IPS-20b (cell line): ENCODE results near the gene FAM107B.
A peak's percentile ranks its signal among the peaks of the same experiment; 100 is the strongest.

Source experiments
- H3K27ac ChIP-seq: one replicate; pipeline ENCODE4 v1.5.1; 2013; ENCODE audit warnings: low read length
- H3K27me3 ChIP-seq: 2 replicates; pipeline ENCODE4 v1.6.1; 2013; ENCODE audit warnings: mild to moderate bottlenecking, low read length, inconsistent platforms; ENCODE audit not compliant: insufficient read depth
- H3K36me3 ChIP-seq: 2 replicates; pipeline ENCODE4 v1.6.1; 2013; ENCODE audit warnings: low read depth, mild to moderate bottlenecking, inconsistent platforms, low read length, moderate library complexity; ENCODE audit not compliant: insufficient read depth
- H3K4me1 ChIP-seq: 2 replicates; pipeline ENCODE4 v1.6.1; 2013; ENCODE audit warnings: mild to moderate bottlenecking, control low read depth, inconsistent platforms, low read length, moderate library complexity; ENCODE audit not compliant: insufficient read depth
- H3K4me3 ChIP-seq: 2 replicates; pipeline ENCODE4 v1.5.1; 2013; ENCODE audit warnings: mild to moderate bottlenecking, low read length, inconsistent platforms
- H3K9ac ChIP-seq: 2 replicates; pipeline ENCODE4 v1.6.1; 2013; ENCODE audit warnings: low read depth, mild to moderate bottlenecking, inconsistent platforms, low read length, moderate library complexity
- H3K9me3 ChIP-seq: 2 replicates; pipeline ENCODE4 v1.6.1; 2013; ENCODE audit warnings: mild to moderate bottlenecking, low read depth, low read length, inconsistent platforms; ENCODE audit not compliant: insufficient read depth

FAM107B gene

DNA sequence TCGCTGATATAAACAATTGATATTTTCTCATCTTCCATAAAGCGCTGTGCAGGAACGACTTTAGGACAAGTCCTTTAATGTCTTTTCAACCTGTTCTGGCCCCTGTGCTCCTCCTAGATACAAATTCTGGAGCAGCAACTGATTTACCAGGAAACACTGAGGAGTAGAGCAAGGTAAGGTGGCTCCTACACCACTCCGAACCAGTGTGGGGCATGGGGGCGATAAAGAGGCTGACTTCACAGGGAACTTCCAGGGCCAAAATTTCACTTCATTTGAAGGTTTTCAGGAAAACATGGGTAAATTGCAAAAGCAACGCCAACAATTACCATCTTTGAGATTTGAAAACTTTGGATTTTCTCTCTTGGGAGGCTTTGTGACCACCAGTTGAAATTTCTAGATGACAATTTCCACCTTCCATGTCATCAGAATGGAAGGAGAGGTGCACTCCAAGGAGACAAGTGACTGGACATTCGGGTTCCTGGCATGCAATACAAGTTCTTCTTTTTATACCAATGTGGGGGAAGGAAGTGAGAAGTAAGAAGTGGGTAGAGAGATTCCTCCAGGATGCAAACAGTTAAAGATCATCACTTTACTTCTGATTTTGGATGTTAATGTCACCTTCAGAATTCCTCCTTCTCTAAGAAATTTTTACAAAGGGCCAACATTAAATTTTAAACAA is 118.5 kb downstream of the FAM107B start:
- Histone ChIP-seq H3K36me3 (no peaks in the 10 kb centered on the region), H3K9ac (no peak overlapping the region), H3K4me3 (no peak overlapping the region), H3K4me1 (peaks cover 28% of the 10 kb centered on the region), H3K27me3 (no peaks in the 10 kb centered on the region), H3K9me3 (no peaks in the 10 kb centered on the region), H3K27ac (no peak overlapping the region)

GRCh38 chr10:14654821-14655382 is 119.8 kb downstream of the FAM107B start:
- Histone ChIP-seq H3K9ac (no peak overlapping the region), H3K27ac (no peak overlapping the region), H3K27me3 (no peaks in the 10 kb centered on the region), H3K9me3 (no peaks in the 10 kb centered on the region), H3K4me3 (no peak overlapping the region), H3K36me3 (no peaks in the 10 kb centered on the region), H3K4me1 (peaks cover 28% of the 10 kb centered on the region)

GRCh38 chr10:14653271-14654161 is 121.2 kb downstream of the FAM107B start:
- H3K36me3 ChIP-seq: no peaks in the 10 kb centered on the region
- peaks cover 35% of the 10 kb centered on the region for H3K4me1 ChIP-seq
- H3K4me3 ChIP-seq: no peak overlapping the region
- no peaks in the 10 kb centered on the region for H3K9me3 ChIP-seq
- H3K27ac ChIP-seq: no peak overlapping the region
- H3K9ac ChIP-seq: no peak overlapping the region
- no peaks in the 10 kb centered on the region for H3K27me3 ChIP-seq

GRCh38 chr10:14652816-14653215 is 121.9 kb downstream of the FAM107B start:
- no peaks in the 10 kb centered on the region for H3K27me3 ChIP-seq
- no peak overlapping the region for H3K4me3 ChIP-seq
- H3K4me1 ChIP-seq: peaks cover 41% of the 10 kb centered on the region
- no peak overlapping the region for H3K9ac ChIP-seq
- no peak overlapping the region for H3K27ac ChIP-seq
- no peaks in the 10 kb centered on the region for H3K9me3 ChIP-seq
- no peaks in the 10 kb centered on the region for H3K36me3 ChIP-seq

- Histone ChIP-seq H3K36me3 (no peaks in the 10 kb centered on the region), H3K4me3 (no peak overlapping the region), H3K9me3 (no peaks in the 10 kb centered on the region), H3K4me1 (peaks cover 41% of the 10 kb centered on the region), H3K27ac (no peak overlapping the region), H3K27me3 (no peaks in the 10 kb centered on the region), H3K9ac (no peak overlapping the region)
These were observed 122.6 kb downstream of the FAM107B start for GRCh38 chr10:14652067-14652466.

GRCh38 chr10:14649739-14650138 is 125.0 kb downstream of the FAM107B start:
- H3K9ac ChIP-seq: no peak overlapping the region
- H3K9me3 ChIP-seq: no peaks in the 10 kb centered on the region
- no peak overlapping the region for H3K27ac ChIP-seq
- H3K36me3 ChIP-seq: no peaks in the 10 kb centered on the region
- H3K27me3 ChIP-seq: no peaks in the 10 kb centered on the region
- H3K4me3 ChIP-seq: no peak overlapping the region
- H3K4me1 ChIP-seq: peaks cover 36% of the 10 kb centered on the region

- no peak overlapping the region for H3K27ac ChIP-seq
- H3K36me3 ChIP-seq: no peaks in the 10 kb centered on the region
- H3K9me3 ChIP-seq: no peaks in the 10 kb centered on the region
- H3K4me1 ChIP-seq: peaks cover 36% of the 10 kb centered on the region
- H3K9ac ChIP-seq: no peak overlapping the region
- 0 out of 2 replicates have a peak overlapping the region, but pooled peaks have one; percentile 7 for H3K4me3 ChIP-seq
- no peaks in the 10 kb centered on the region for H3K27me3 ChIP-seq
These were observed 125.8 kb downstream of the FAM107B start for GRCh38 chr10:14648946-14649345.

- H3K36me3 ChIP-seq: no peaks in the 10 kb centered on the region
- H3K4me1 ChIP-seq: peaks cover 30% of the 10 kb centered on the region
- H3K9me3 ChIP-seq: no peaks in the 10 kb centered on the region
- no peak overlapping the region for H3K9ac ChIP-seq
- H3K4me3 ChIP-seq: no peak overlapping the region
- no peaks in the 10 kb centered on the region for H3K27me3 ChIP-seq
- peak overlapping the region; percentile 43 for H3K27ac ChIP-seq
These were observed 126.5 kb downstream of the FAM107B start for GRCh38 chr10:14648005-14648765.

GRCh38 chr10:14645239-14645960 is 129.3 kb downstream of the FAM107B start:
- no peaks in the 10 kb centered on the region for H3K27me3 ChIP-seq
- H3K36me3 ChIP-seq: no peaks in the 10 kb centered on the region
- H3K4me1 ChIP-seq: peaks cover 13% of the 10 kb centered on the region
- H3K9ac ChIP-seq: no peak overlapping the region
- H3K9me3 ChIP-seq: no peaks in the 10 kb centered on the region
- H3K4me3 ChIP-seq: no peak overlapping the region
- H3K27ac ChIP-seq: no peak overlapping the region

DNA sequence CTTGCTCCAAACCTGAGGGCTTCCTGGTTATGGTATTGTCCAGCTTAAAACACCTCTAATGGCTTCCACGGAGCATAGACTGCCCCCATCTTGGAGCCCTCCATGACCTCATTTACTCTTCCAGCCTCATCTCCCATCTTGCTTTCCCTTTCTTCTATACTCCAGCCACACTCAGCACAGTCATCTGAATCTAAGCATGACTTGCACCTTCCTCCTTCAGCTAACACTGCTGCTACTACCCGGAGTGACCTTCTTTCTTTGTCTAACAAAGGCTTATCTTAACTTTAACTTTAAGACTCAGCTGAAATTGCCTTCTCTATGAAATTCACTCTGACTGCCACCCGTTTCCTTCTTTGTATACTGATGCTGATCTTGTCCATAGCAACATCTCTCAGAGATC is 135.1 kb downstream of the FAM107B start:
- no peak overlapping the region for H3K4me3 ChIP-seq
- no peaks in the 10 kb centered on the region for H3K36me3 ChIP-seq
- H3K27me3 ChIP-seq: no peaks in the 10 kb centered on the region
- H3K9me3 ChIP-seq: no peaks in the 10 kb centered on the region
- no peaks in the 10 kb centered on the region for H3K4me1 ChIP-seq
- H3K27ac ChIP-seq: no peak overlapping the region
- no peak overlapping the region for H3K9ac ChIP-seq
